Frontal cortex (tissue), 4 donors: ENCODE data around the gene NHLRC3. TPM values are rescaled to one million over a fixed set of nuclear protein-coding genes. Genes with fewer than 3 reads are reported as not detected.
"Not testable (repeated sequence)": the region's sequence is repeated elsewhere in the genome, so short reads cannot be mapped to it uniquely, and the experiment has no call there.

Experiments used
- DNase-seq, 2 donors: peaks; one replicate each; pipeline ENCODE4 v3.0.0; 2012; ENCODE audit warnings: low spot score in 2 of 2
- FAIRE-seq: peaks from 2 replicates; lab custom pipeline; 2012; peaks lifted over from hg19 to GRCh38; lab: Jason Lieb, UNC
- total RNA-seq: library from RNA; depleted of rRNA; stranded (reverse); fragments of >200 nt; gene quantifications from one replicate; pipeline ENCODE4 v1.2.3, GENCODE V29; 2014
- donor health status: control.
- donor health status: control.
- donor health status: control.

The NHLRC3 gene
- 40.8 TPM for total RNA-seq

- no peak for FAIRE-seq
- peak; percentile 71 to 82 for DNase-seq
Measured at GRCh38 chr13:39037880-39038568, at the start of gene NHLRC3, which contains the start of gene PROSER1. NHLRC3 (plus strand) TSS chr13:39038456; CDS start chr13:39038640, 184 bp downstream. PROSER1 (minus strand) TSS chr13:39038089; CDS start chr13:39037242, 847 bp downstream.

- FAIRE-seq (no peak), DNase-seq (no peak)
Measured at GRCh38 chr13:38990693-38991092, 47.6 kb upstream of the NHLRC3 start, which contains the start of gene STOML3. STOML3 (minus strand) TSS chr13:38990831; CDS start chr13:38990721, 110 bp downstream.

GRCh38 chr13:38993381-38993780 lies 44.9 kb upstream of the NHLRC3 start:
- FAIRE-seq (no peak), DNase-seq (no peak)

- no peak for DNase-seq
Measured at GRCh38 chr13:38998739-38999138, 39.5 kb upstream of the NHLRC3 start.

GRCh38 chr13:39006371-39007111 lies 31.7 kb upstream of the NHLRC3 start:
- DNase-seq, FAIRE-seq: not testable (repeated sequence)

More at GRCh38 chr13:38998739-38999138, 39.5 kb upstream of the NHLRC3 start:
- no peak for FAIRE-seq

- DNase-seq (no peak), FAIRE-seq (no peak)
Measured at GRCh38 chr13:39012608-39013007, 25.6 kb upstream of the NHLRC3 start.

GRCh38 chr13:39013462-39013861 lies 24.8 kb upstream of the NHLRC3 start:
- FAIRE-seq (no peak), DNase-seq (no peak)

- DNase-seq (no peak), FAIRE-seq (no peak)
Measured at GRCh38 chr13:39016087-39016486, 22.2 kb upstream of the NHLRC3 start.

- DNase-seq (peak in 1 of 2 donors; percentile 23), FAIRE-seq (no peak)
Measured at GRCh38 chr13:39016787-39017186, 21.5 kb upstream of the NHLRC3 start.

GRCh38 chr13:39020853-39021462 lies 17.3 kb upstream of the NHLRC3 start:
- FAIRE-seq (no peak), DNase-seq (no peak)

GRCh38 chr13:39023316-39023715 lies 14.9 kb upstream of the NHLRC3 start:
- no peak for DNase-seq
- FAIRE-seq: no peak

GRCh38 chr13:39023761-39024160 lies 14.5 kb upstream of the NHLRC3 start:
- FAIRE-seq (no peak), DNase-seq (no peak)

- FAIRE-seq: no peak
- no peak for DNase-seq
Measured at GRCh38 chr13:39025433-39025839, 12.8 kb upstream of the NHLRC3 start.

GRCh38 chr13:39032150-39032549 lies 6.1 kb upstream of the NHLRC3 start:
- DNase-seq (no peak), FAIRE-seq (no peak)

GRCh38 chr13:39034085-39034484 lies 4.2 kb upstream of the NHLRC3 start:
- no peak for FAIRE-seq
- DNase-seq: no peak

GRCh38 chr13:39035204-39035603 lies 3.1 kb upstream of the NHLRC3 start:
- no peak for FAIRE-seq

GRCh38 chr13:39035799-39036198 lies 2.5 kb upstream of the NHLRC3 start:
- FAIRE-seq: no peak
- no peak for DNase-seq

More at GRCh38 chr13:39035204-39035603, 3.1 kb upstream of the NHLRC3 start:
- no peak for DNase-seq

- FAIRE-seq (no peak), DNase-seq (no peak)
Measured at GRCh38 chr13:39036212-39036611, 2.0 kb upstream of the NHLRC3 start.

GRCh38 chr13:39037410-39037879 lies 811 bp upstream of the NHLRC3 start:
- DNase-seq (no peak), FAIRE-seq (no peak)

- FAIRE-seq: no peak
- no peak for DNase-seq
Measured at GRCh38 chr13:39038569-39039030, 344 bp downstream of the NHLRC3 start.
